SKM-1 (cell line): ENCODE results near the gene SAP130.

Experiments used
- DNase-seq: peaks from one replicate; lab custom pipeline; 2025; ENCODE audit not compliant: unreplicated experiment; lab: John Stamatoyannopoulos, UW

The SAP130 gene

DNA sequence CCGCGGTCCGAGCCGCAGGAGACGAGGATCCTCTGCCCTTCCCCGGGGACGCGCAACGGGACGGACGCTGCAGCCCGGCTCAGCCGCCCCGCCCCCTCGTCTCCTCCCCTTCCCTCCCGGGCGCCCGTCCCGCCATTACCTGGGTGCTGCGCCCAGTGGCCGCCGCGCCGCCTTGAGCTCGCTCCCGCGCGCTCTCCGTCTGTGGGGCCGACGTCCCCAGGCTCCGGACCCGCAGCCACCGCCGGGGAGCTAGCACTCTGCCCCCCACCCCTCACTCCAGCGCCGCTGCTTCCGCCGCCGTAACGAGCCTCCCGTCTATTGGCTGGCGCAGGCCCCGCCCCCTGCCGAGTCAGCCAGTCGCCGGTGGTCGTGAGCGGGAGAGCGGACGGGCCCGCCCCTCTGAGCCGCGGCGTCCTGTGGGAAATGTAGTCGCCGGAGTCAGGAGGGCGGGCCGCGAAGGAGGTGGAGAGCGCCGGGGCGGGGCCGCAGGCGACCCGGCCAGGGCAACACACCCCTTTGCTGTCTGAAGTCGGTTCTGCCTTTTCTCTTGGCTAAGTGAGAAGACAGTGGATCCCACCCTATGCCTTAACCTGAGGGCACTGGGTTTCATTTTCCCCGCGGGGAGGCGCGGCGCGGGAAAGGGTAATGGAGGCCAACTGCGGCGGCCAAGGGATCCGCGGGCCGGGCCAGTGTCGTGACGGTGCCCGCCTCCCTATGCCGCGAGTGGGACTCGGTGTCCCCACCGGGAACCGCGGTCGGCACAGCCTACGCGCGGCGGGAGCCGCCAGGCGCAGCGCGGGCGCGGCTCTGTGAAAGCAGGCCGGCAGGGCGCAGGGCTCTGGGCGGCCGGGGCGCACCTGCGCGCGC lies at the start of gene SAP130:
TSS of gene SAP130 (minus strand) at position 259 of the 867 bp plus-strand sequence. CDS start 1,767 bp downstream, outside the sequence.
- peak; percentile 95 for DNase-seq

- DNase-seq = no peak
Observed at GRCh38 chr2:128076461-128077106, 48.7 kb upstream of the SAP130 start.

DNA sequence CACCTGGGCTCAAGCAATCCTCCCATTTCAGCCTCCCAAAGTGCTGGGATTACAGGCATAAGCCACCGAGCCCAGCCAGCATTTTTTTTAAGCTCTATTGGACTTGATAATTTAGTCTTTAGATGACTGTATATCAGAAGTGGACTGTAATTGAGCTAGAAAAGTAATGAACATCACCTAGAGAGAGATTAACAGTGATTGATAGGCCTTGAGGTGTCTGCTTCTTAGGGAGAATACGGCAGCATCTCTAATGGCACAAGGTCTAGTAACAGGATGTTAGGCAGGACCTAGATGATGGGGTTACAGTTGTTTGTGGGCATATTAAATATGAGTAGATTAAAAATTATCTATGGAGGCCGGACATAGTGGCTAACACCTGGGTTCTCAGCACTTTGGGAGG lies 45.4 kb upstream of the SAP130 start:
- no peak for DNase-seq

DNA sequence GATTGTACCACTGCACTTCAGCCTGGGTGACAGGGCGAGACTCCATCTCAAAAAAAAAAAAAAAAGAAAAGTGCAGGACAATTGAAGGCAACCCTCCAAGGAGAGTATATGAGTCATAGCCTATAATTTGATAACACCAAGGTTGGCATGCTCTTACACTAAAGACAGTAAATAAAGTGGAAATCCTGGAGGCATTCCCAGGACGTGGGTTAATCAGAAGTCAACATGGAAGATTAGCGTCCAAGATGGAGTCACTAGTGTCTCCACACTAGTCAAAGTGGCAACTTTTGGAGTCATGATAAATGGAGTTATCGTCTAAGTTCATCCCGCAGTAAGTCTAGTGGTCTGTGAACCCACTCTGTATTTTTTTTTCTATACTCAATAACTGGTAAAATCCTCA lies 41.9 kb upstream of the SAP130 start:
- no peak for DNase-seq

GRCh38 chr2:128064353-128064752 lies 36.5 kb upstream of the SAP130 start:
- no peak for DNase-seq

- DNase-seq = no peak
Observed at GRCh38 chr2:128062571-128062970, 34.7 kb upstream of the SAP130 start.

- no peak for DNase-seq
Observed at GRCh38 chr2:128058114-128058513, 30.3 kb upstream of the SAP130 start.

- no peak for DNase-seq
Observed at GRCh38 chr2:128057334-128057733, 29.5 kb upstream of the SAP130 start.

GRCh38 chr2:128054104-128054885 lies 26.4 kb upstream of the SAP130 start:
- DNase-seq = no peak

- no peak for DNase-seq
Observed at GRCh38 chr2:128053331-128053730, 25.5 kb upstream of the SAP130 start.

DNA sequence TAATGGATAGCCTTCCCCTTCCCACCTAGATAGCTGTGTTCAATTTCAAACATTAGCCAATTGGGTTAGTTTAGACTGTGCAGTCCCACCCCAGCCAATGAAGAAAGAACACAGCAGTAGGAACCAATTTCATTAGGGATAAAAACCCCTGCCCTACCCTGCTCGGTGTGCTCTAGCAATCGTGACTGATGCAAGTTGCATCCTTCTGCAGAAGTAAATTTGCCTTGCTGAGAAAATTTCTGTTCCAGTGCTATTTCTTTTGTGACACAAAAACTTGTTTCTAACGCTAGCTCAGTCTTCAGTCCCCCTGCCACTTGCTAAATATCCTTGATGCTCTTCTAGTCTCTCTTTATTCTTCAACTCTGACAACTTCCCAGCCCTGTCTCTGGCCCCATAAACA lies 15.2 kb upstream of the SAP130 start:
- DNase-seq = no peak

- no peak for DNase-seq
Observed at GRCh38 chr2:128041561-128041960, 13.7 kb upstream of the SAP130 start.

- DNase-seq = no peak
Observed at GRCh38 chr2:128040166-128040771, 12.4 kb upstream of the SAP130 start.

DNA sequence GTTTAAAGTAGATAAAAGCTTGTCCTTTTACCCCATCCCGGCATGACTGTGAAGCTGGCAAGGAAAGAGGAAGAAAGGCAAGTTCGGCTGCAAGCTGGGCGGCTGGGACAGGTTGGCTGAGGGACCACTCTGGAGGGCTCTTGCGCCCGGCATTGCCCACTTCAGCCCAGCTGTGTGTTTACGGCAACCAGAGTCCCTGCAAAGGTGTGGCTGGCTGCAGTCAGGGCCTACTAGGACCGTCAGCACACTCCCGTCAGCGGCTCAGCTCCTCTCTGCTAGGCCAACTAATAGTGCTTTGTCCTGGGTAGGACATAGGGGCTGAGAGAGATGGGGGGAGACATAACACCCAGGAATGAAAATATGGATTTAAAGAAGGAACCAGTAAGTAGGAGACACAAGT lies 11.7 kb upstream of the SAP130 start:
- DNase-seq = no peak

GRCh38 chr2:128038411-128038810 lies 10.6 kb upstream of the SAP130 start:
- no peak for DNase-seq

DNA sequence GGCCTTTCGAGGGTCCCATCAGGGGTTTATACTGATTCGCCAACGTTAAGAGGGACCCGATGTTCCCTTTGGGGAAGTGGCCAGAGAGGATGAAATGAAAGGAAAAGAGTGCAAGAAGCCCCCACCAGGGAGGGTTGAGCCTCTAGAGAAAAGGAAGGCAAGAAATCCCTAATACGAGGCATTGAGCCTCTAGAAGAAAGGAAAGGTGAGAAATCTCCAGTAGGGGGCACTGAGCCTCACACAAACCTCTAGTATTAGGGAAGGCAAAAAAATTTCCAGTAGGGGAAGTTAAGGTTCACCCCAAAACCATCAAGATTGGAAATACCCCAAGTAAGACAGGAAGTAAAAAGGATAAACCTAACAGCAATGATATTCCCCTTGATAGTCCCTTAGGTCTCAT lies 9.8 kb upstream of the SAP130 start:
- peak; percentile 50 for DNase-seq

DNA sequence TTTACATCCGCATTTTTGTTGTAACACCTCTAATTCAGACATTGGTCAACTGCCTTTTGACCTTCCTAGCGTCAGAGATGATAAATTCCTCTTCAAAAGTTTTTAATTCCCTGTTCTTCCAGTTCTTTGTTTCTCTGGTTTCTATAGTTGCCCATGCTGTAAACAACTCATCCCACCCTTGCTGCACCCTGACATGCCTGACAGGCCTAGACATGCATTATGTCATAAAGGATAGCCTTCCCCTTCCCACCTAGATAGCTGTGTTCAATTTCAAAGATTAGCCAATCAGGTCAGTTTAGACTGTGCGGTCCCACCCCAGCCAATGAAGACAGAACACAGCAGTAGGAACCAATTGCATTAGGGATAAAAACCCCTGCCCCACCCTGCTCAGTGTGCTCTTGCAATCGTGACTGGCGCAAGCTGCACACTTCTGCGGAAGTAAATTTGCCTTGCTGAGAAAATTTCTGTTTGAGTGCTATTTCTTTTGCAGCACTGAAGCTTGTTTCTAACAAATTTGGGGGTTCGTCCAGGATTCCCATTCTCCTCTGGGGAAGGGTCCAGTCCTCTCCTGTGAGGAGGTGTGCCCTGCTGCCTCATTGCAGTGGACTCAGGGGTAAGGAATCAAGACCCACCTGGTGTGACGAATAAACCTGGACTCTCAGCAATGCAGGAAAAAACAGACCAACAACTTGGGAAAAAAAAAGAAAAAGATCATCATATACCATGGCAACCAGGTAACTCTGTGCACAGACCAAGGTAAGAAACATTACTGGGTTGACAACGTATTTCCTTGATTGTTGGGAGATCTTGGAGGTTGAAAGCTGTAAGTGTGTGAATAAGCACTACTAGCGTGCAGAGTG lies 9.1 kb upstream of the SAP130 start:
- DNase-seq = no peak

DNA sequence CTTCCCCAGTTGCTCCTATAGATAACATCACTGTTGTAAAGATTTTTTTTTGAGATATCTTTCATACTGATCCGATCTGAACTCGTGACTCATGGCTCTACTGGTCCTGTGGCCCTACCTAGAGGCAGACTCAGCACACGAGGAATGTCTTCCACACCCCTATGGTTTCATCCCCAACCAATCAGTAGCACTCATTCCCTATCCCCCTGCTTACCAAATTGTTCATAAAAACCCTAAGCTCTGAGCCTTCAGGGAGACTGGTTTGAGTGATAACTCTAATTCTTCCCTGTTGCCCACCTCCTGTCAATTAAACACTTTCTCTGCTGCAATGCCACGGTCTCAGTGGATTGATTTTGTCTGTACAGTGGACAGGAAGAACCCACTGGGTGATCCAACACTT lies 4.2 kb upstream of the SAP130 start:
- DNase-seq = no peak

DNA sequence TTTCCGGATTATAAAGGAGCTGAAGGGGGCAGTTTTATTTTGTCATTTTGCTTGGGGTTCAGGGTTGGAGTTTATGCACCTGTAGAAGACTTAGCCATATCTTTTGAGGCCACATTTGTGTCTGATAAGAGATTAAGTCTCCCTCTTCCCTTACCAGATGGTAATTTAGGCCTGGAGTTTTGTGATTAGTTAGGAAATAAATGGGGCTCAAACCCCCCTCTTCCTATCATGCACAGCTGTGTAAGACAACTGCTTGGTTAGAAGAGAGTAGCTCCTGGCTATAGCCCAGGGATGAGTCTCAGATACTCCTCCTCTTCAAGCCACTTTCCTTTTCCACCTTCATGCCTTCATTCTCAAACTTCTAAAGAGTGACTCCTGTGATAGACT lies 802 bp upstream of the SAP130 start:
- no peak for DNase-seq

DNA sequence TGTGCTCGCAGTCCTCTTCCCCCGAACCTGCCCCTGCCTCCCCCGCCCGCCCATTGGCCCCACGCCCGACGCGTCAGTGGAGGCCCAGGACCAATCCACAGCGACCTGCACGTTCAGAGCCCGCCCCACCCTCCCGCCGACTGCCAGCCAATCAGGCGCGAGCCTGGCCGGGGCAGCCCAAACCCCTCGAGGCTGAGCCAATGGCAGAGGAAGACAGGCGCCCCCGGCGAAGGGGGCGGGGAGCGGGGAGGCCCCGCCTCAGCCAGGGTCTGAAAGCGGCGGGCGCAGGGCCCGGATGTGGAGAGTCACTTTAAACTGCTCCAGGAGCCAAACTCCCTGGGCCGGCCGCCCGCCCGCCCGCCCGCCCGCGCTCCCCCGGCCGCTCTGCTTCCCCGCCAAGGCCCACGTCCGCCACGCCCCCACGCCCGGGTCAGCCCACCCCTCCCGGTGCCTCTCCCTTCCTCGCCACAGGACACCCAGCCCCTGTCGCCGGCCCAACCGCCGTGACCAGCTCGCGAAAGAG lies 520 bp downstream of the SAP130 start:
- peak; percentile 91 for DNase-seq
